GOT3 (cell line): ENCODE measurements around the gene ZG16B.
A peak's percentile ranks its signal among the peaks of the same experiment; 100 is the strongest.

Experiments
- DNase-seq: peaks from one replicate; lab custom pipeline; 2025; ENCODE audit warnings: mixed read lengths; lab: John Stamatoyannopoulos, UW

The ZG16B gene

GRCh38 chr16:2867987-2868789 lies 38.1 kb downstream of the ZG16B start:
- peak; percentile 90 for DNase-seq

GRCh38 chr16:2871926-2872325 lies 41.8 kb downstream of the ZG16B start:
- no peak for DNase-seq

GRCh38 chr16:2874032-2874911 lies 44.2 kb downstream of the ZG16B start:
- DNase-seq: no peak

GRCh38 chr16:2874912-2875362 lies 44.8 kb downstream of the ZG16B start:
- peak; percentile 15 for DNase-seq

- no peak for DNase-seq
Measured at GRCh38 chr16:2879854-2880508, 49.9 kb downstream of the ZG16B start.
